ENCODE measurements around the gene AP1G1.
A peak's percentile ranks its signal among the peaks of the same experiment; 100 is the strongest.

The AP1G1 gene

DNA sequence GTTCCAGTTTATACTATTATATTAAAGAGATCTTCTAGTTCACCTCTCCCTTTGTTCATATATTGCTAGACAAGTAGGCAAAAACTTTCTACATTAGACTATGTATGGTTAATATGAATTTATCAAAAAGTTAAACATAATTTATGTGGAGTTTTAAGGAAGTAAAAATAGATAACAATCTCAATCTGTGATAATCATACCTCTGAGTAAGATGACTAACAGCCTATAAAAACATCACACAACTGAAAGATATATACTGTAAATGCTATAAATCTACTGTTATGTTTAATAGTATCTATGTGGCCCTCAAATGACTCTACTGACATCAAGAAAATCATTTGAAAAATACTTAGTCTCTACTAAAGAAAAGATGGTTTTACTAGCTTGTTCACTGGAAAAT, 37.1 kb downstream of the AP1G1 start:
- peaks cover 64% of the 10 kb centered on the region for H3K36me3 Mint-ChIP-seq (ENCODE audit: low read depth)

DNA sequence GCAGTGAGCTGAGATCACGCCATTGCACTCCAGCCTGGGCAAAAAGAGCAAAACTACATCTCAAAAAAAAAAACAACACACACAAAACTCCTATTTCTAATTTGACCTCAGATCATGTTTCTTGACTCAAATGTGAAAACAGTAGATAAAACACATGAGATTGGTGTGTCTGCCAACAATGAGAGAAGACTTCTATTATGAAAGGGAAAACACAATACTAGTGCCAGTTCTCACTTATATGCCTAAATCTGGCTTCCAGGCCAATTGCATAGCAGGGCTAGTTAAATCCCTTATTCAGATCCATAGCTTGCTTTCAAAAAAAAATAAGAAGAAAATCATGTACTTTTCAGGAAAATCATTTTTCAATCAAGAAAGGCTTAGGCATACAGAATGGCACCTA, 39.4 kb downstream of the AP1G1 start:
- Mint-ChIP-seq H3K36me3 (ENCODE audit: low read depth) (peaks cover 62% of the 10 kb centered on the region), H3K4me3 (no peak overlapping the region)
- no peak for TF ChIP-seq CTCF (IDR thresholded peaks at IDR 0.05)

More for the DNA sequence above, 37.1 kb downstream of the AP1G1 start:
- DNase-seq, result no peak
- Mint-ChIP-seq H3K27ac (no peak overlapping the region), H3K9me3 (no peaks in the 10 kb centered on the region), H3K4me3 (no peak overlapping the region), H3K27me3 (ENCODE audit: low read depth, poor library complexity) (no peaks in the 10 kb centered on the region), H3K4me1 (no peaks in the 10 kb centered on the region)
- no peak for TF ChIP-seq CTCF (IDR thresholded peaks at IDR 0.05)

GRCh38 chr16:71767060-71767900, 41.4 kb downstream of the AP1G1 start:
- Mint-ChIP-seq H3K36me3 (ENCODE audit: low read depth) (peaks cover 69% of the 10 kb centered on the region), H3K27ac (no peak overlapping the region), H3K4me3 (no peak overlapping the region), H3K4me1 (no peaks in the 10 kb centered on the region), H3K9me3 (no peaks in the 10 kb centered on the region), H3K27me3 (ENCODE audit: low read depth, poor library complexity) (no peaks in the 10 kb centered on the region)
- no peak for TF ChIP-seq CTCF (IDR thresholded peaks at IDR 0.05)
- DNase-seq, result no peak

More for the DNA sequence above, 39.4 kb downstream of the AP1G1 start:
- H3K27me3 Mint-ChIP-seq (ENCODE audit: low read depth, poor library complexity), result no peaks in the 10 kb centered on the region
- no peak overlapping the region for H3K27ac Mint-ChIP-seq
- DNase-seq, result no peak
- no peaks in the 10 kb centered on the region for H3K4me1 Mint-ChIP-seq
- no peaks in the 10 kb centered on the region for H3K9me3 Mint-ChIP-seq

DNA sequence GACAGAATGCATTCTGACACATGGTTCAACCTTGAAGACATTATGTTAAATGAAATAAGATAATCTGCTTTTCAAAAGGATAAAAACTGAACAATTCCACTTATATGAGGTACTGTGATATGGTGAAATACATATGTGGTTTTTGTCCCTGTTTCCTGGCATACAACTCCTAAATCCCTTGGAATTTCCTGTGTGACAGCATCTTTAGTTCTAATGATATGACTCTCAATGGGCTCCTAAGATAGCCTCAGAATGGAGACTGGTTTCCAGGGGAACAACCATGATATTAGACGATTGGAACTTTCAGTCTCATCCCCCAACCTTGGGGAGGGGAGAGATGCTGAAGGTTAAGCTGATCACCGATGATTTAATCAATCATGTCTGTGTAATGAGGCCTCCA, 46.4 kb downstream of the AP1G1 start:
- H3K4me3 Mint-ChIP-seq, result no peak overlapping the region
- H3K27me3 Mint-ChIP-seq (ENCODE audit: low read depth, poor library complexity), result no peaks in the 10 kb centered on the region
- no peak for DNase-seq
- H3K27ac Mint-ChIP-seq, result peak overlapping the region; percentile 13
- no peaks in the 10 kb centered on the region for H3K4me1 Mint-ChIP-seq
- peaks cover 62% of the 10 kb centered on the region for H3K36me3 Mint-ChIP-seq (ENCODE audit: low read depth)
- TF ChIP-seq CTCF (IDR thresholded peaks at IDR 0.05), result no peak
- H3K9me3 Mint-ChIP-seq, result no peaks in the 10 kb centered on the region

GRCh38 chr16:71761097-71761496, 47.5 kb downstream of the AP1G1 start:
- Mint-ChIP-seq H3K27ac (no peak overlapping the region), H3K27me3 (ENCODE audit: low read depth, poor library complexity) (no peaks in the 10 kb centered on the region)

More at GRCh38 chr16:71761097-71761496, 47.5 kb downstream of the AP1G1 start:
- peaks cover 66% of the 10 kb centered on the region for H3K36me3 Mint-ChIP-seq (ENCODE audit: low read depth)
- H3K4me1 Mint-ChIP-seq, result no peaks in the 10 kb centered on the region
- DNase-seq, result no peak
- no peak overlapping the region for H3K4me3 Mint-ChIP-seq
- no peaks in the 10 kb centered on the region for H3K9me3 Mint-ChIP-seq
- no peak for TF ChIP-seq CTCF (IDR thresholded peaks at IDR 0.05)

Measured in nephron progenitor cell (in vitro differentiated cells).